HG03103 (cell line): Measurements from ENCODE around the gene DAG1.

Source experiments
- ATAC-seq: cut with Tn5 transposase; IDR thresholded peaks from one replicate; pipeline ENCODE4 v1.9.1; 2021; ENCODE audit warnings: low read depth; ENCODE audit not compliant: unreplicated experiment

Gene DAG1

GRCh38 chr3:49512781-49513355 is 42.8 kb downstream of the DAG1 start:
- no peak for ATAC-seq

GRCh38 chr3:49513494-49514124 is 43.5 kb downstream of the DAG1 start:
- ATAC-seq: no peak

- no peak for ATAC-seq
Observed at GRCh38 chr3:49518016-49518415, 47.9 kb downstream of the DAG1 start.

- ATAC-seq: no peak
Observed at GRCh38 chr3:49518441-49518840, 48.4 kb downstream of the DAG1 start.

GRCh38 chr3:49519296-49519695 is 49.2 kb downstream of the DAG1 start:
- no peak for ATAC-seq

- ATAC-seq: no peak
Observed at GRCh38 chr3:49519916-49520385, 49.9 kb downstream of the DAG1 start.

GRCh38 chr3:49523756-49524747 is 54.0 kb downstream of the DAG1 start:
- ATAC-seq: no peak

GRCh38 chr3:49529567-49529966 is 59.5 kb downstream of the DAG1 start:
- ATAC-seq: no peak

GRCh38 chr3:49530231-49530630 is 60.2 kb downstream of the DAG1 start:
- ATAC-seq: no peak

- no peak for ATAC-seq
Observed at GRCh38 chr3:49530701-49531100, 60.6 kb downstream of the DAG1 start.

GRCh38 chr3:49531218-49531617 is 61.2 kb downstream of the DAG1 start:
- no peak for ATAC-seq

- no peak for ATAC-seq
Observed at GRCh38 chr3:49531715-49532114, 61.6 kb downstream of the DAG1 start.

GRCh38 chr3:49533031-49533430 is 63.0 kb downstream of the DAG1 start:
- no peak for ATAC-seq

- ATAC-seq: no peak
Observed at GRCh38 chr3:49533786-49534519, 63.9 kb downstream of the DAG1 start.

- no peak for ATAC-seq
Observed at GRCh38 chr3:49534581-49535441, 64.7 kb downstream of the DAG1 start.

- ATAC-seq: no peak
Observed at GRCh38 chr3:49535971-49536874, 66.2 kb downstream of the DAG1 start.

GRCh38 chr3:49536875-49537533 is 66.9 kb downstream of the DAG1 start:
- ATAC-seq: no peak
